DOHH2 (cell line): Measurements from ENCODE around the gene B4GALT7.

Experiments
- EZH2phosphoT487 ChIP-seq: fragments of 200-600 bp; sonication (generic); IDR thresholded peaks from 2 replicates; pipeline ENCODE4 v1.6.1; 2017; ENCODE audit warnings: borderline replicate concordance, mild to moderate bottlenecking, antibody characterized with exemption, low read length, moderate library complexity, mixed read lengths
- TF ChIP-seq, protein P1 (sequence below): fragments of 200-600 bp; sonication (generic); IDR thresholded peaks from one replicate; pipeline ENCODE4 v1.5.1; 2014; ENCODE audit warnings: antibody characterized with exemption, mild to moderate bottlenecking, low read depth, low read length; ENCODE audit not compliant: poor library complexity, severe bottlenecking

DNA sequence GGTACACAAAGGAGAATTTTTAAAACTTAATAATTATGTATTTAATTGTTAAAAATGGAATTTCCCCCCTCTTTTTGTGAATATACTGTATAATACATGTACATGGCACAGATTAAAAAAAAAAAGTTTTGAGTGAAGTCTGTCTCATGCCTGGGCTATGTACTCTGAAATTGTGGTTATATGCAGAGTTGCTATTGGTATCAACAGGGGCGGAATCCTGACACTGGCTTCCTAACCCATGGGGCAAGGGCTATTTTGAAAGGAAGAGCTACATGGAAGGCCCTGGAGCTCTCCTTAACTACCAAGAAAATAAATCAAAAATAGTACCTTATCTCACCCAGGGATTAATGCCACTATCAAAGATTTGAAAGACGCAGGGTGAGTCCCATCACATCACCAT, 44.7 kb upstream of the B4GALT7 start:
- TF ChIP-seq, protein P1, sequence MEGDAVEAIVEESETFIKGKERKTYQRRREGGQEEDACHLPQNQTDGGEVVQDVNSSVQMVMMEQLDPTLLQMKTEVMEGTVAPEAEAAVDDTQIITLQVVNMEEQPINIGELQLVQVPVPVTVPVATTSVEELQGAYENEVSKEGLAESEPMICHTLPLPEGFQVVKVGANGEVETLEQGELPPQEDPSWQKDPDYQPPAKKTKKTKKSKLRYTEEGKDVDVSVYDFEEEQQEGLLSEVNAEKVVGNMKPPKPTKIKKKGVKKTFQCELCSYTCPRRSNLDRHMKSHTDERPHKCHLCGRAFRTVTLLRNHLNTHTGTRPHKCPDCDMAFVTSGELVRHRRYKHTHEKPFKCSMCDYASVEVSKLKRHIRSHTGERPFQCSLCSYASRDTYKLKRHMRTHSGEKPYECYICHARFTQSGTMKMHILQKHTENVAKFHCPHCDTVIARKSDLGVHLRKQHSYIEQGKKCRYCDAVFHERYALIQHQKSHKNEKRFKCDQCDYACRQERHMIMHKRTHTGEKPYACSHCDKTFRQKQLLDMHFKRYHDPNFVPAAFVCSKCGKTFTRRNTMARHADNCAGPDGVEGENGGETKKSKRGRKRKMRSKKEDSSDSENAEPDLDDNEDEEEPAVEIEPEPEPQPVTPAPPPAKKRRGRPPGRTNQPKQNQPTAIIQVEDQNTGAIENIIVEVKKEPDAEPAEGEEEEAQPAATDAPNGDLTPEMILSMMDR, result no peak
- no peak for TF ChIP-seq EZH2phosphoT487
